Sigmoid colon (tissue), 4 donors: ENCODE measurements around the gene APOBEC4.

Experiments
- POLR2A ChIP-seq, 2 donors: fragments of 450-650 bp; IDR thresholded peaks; one replicate each; pipeline ENCODE4 v1.6.1; 2016; ENCODE audit warnings: antibody characterized with exemption in 2 of 2, mild to moderate bottlenecking in 2 of 2, moderate library complexity in 2 of 2
- POLR2AphosphoS5 ChIP-seq, 4 donors: sonication (generic); formaldehyde crosslinking; IDR thresholded peaks; one replicate each; pipeline ENCODE4 v1.6.1; 2017; ENCODE audit warnings: antibody characterized with exemption in 4 of 4
- TF ChIP-seq, protein P1 (sequence below), 4 experiments: fragments of 450-650 bp in 3 of 4; fragments of 200-600 bp in 1 of 4; IDR thresholded peaks; one replicate each; pipeline ENCODE4 v1.5.1; 2016 to 2019; ENCODE audit warnings: antibody characterized with exemption in 4 of 4, mild to moderate bottlenecking in 3 of 4, moderate library complexity in 2 of 4

GRCh38 chr1:183674339-183674738 lies 21.2 kb upstream of the APOBEC4 start:
- TF ChIP-seq POLR2AphosphoS5 (IDR thresholded peaks at IDR 0.05) (no peak), POLR2A (IDR thresholded peaks at IDR 0.05) (no peak)
- TF ChIP-seq, protein P1, sequence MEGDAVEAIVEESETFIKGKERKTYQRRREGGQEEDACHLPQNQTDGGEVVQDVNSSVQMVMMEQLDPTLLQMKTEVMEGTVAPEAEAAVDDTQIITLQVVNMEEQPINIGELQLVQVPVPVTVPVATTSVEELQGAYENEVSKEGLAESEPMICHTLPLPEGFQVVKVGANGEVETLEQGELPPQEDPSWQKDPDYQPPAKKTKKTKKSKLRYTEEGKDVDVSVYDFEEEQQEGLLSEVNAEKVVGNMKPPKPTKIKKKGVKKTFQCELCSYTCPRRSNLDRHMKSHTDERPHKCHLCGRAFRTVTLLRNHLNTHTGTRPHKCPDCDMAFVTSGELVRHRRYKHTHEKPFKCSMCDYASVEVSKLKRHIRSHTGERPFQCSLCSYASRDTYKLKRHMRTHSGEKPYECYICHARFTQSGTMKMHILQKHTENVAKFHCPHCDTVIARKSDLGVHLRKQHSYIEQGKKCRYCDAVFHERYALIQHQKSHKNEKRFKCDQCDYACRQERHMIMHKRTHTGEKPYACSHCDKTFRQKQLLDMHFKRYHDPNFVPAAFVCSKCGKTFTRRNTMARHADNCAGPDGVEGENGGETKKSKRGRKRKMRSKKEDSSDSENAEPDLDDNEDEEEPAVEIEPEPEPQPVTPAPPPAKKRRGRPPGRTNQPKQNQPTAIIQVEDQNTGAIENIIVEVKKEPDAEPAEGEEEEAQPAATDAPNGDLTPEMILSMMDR (IDR thresholded peaks at IDR 0.05): no peak
